ENCODE results near the gene CCDC34. TPM values are rescaled to one million over a fixed set of nuclear protein-coding genes. Genes with fewer than 3 reads are reported as not detected.
A peak's percentile ranks its signal among the peaks of the same experiment; 100 is the strongest.

Gene CCDC34
- total and polyA plus RNA-seq, 2 of the 4 experiments (the other 2 are of a cell fraction): 2.5 to 4.5 TPM

GRCh38 chr11:27331981-27332380 is 31.0 kb downstream of the CCDC34 start:
- peak; percentile 96 for ATAC-seq (ENCODE audit: low read depth)
- no CpG with 5 or more reads among the region's 2 CpGs for WGBS, 2 experiments (ENCODE audit: extremely low coverage in 2 of 2, insufficient read length in 1 of 2)
- H4K20me1 ChIP-seq (ENCODE audit: insufficient read depth, low read length): no peaks in the 10 kb centered on the region
- H3K18ac ChIP-seq (ENCODE audit: low read depth, low read length): no peak overlapping the region; the same call in 1 of the 2 replicates
- intact Hi-C loops (cut with micrococcal nuclease) (no loop called here), dilution Hi-C loops (cut with HindIII; ENCODE audit: low sequenced_read_pairs, unreplicated experiment) (no loop called here), in situ Hi-C loops (cut with MboI; ENCODE audit: low sequenced_read_pairs) (no loop called here)
- H3K36me3 ChIP-seq (ENCODE audit: control insufficient read depth, insufficient read depth, low read length): no peaks in the 10 kb centered on the region
- no TSS peak for BruUV-seq (replicated peaks)
- H3K9ac ChIP-seq (ENCODE audit: low read depth, low read length): no peak overlapping the region
- no peak overlapping the region for H4K91ac ChIP-seq (ENCODE audit: insufficient read depth, low read depth, low read length)
- H3K14ac ChIP-seq (replicated peaks; ENCODE audit: low read depth, low read length): no peak overlapping the region
- no peak overlapping the region for H2AFZ ChIP-seq (replicated peaks; ENCODE audit: low read length, poor library complexity)
- no peaks in the 10 kb centered on the region for H3K79me1 ChIP-seq (ENCODE audit: low read depth in 1 of 2, low read length in 2 of 2)
- H2BK20ac ChIP-seq (ENCODE audit: low read depth, low read length): peak overlapping the region; percentile 11; the same call in 1 of the 2 replicates
- no peak overlapping the region for H3K4me3 ChIP-seq (ENCODE audit: insufficient read depth, low read depth, low read length)
- H3K4me2 ChIP-seq (ENCODE audit: low read depth, low read length): peak overlapping the region; percentile 43; the same call in 1 of the 2 replicates
- H2BK120ac ChIP-seq (ENCODE audit: low read depth, low read length): no peak overlapping the region
- no peak overlapping the region for H2AK5ac ChIP-seq (ENCODE audit: low read depth, low read length)
- H3K27ac ChIP-seq (ENCODE audit: insufficient read depth, low read length): no peak overlapping the region
- no peak overlapping the region; the same call in 1 of the 2 replicates for H3K23ac ChIP-seq (ENCODE audit: low read depth, low read length)
- H3K56ac ChIP-seq (ENCODE audit: extremely low read depth, insufficient read depth, low read length): peak overlapping the region; percentile 42; the same call in 1 of the 2 replicates
- H4K5ac ChIP-seq (ENCODE audit: low read depth, low read length): no peak overlapping the region
- peak overlapping the region; percentile 72 for H2BK5ac ChIP-seq (ENCODE audit: low read depth, low read length, poor library complexity, severe bottlenecking)
- H3K4me1 ChIP-seq (ENCODE audit: control insufficient read depth, insufficient read depth, low read length): peaks cover 6% of the 10 kb centered on the region
- peak; percentile 65 for DNase-seq
- POLR2A ChIA-PET (ENCODE audit: unreplicated experiment): no interaction called here
- H3K27me3 ChIP-seq (ENCODE audit: control insufficient read depth, insufficient read depth, low read length): no peaks in the 10 kb centered on the region
- no peak overlapping the region for H2BK15ac ChIP-seq (ENCODE audit: low read depth, low read length)
- H3K4ac ChIP-seq (ENCODE audit: low read depth, low read length): no peak overlapping the region
- H4K8ac ChIP-seq (ENCODE audit: low read depth in 2 of 2, low read length in 2 of 2): peak overlapping the region in 1 of 2 experiments; percentile 38; a peak in 2 of 4 replicates
- CTCF ChIA-PET: interaction anchor here (1.0 kb wide), 1 partner anchor 148 kb away, joined by 4 read pairs; no protein-coding TSS in a partner anchor
- TF ChIP-seq POLR2A (IDR thresholded peaks at IDR 0.05; ENCODE audit: low read depth, low read length) (no peak), RFX5 (IDR thresholded peaks at IDR 0.05; ENCODE audit: low read depth, low read length) (no peak), SMC3 (IDR thresholded peaks at IDR 0.05; ENCODE audit: low read depth, low read length) (no peak), CEBPB (IDR thresholded peaks at IDR 0.05; ENCODE audit: low read depth, low read length) (no peak), MXI1 (IDR thresholded peaks at IDR 0.05; ENCODE audit: borderline replicate concordance, low read depth, low read length) (no peak), BHLHE40 (IDR thresholded peaks at IDR 0.05; ENCODE audit: low read depth, low read length) (no peak), MAFK (IDR thresholded peaks at IDR 0.05; ENCODE audit: low read depth, low read length) (no peak)
- H3K9me3 ChIP-seq (ENCODE audit: control insufficient read depth, insufficient read depth, low read length): no peaks in the 10 kb centered on the region
- H2AK9ac ChIP-seq (replicated peaks; ENCODE audit: low read depth, low read length, poor library complexity): no peak overlapping the region
- no peaks in the 10 kb centered on the region; the same call in 1 of the 2 replicates for H3K9me1 ChIP-seq (ENCODE audit: insufficient read depth, low read length)

Data from IMR-90 (cell line).